Prostate gland (tissue), 2 donors: ENCODE measurements around the gene NKD2.

Experiments used
- POLR2A ChIP-seq: fragments of 450-650 bp; IDR thresholded peaks from one replicate; pipeline ENCODE4 v1.6.1; 2016; ENCODE audit warnings: antibody characterized with exemption, mild to moderate bottlenecking
- POLR2AphosphoS5 ChIP-seq: sonication (generic); formaldehyde crosslinking; IDR thresholded peaks from one replicate; pipeline ENCODE4 v1.6.1; 2017; ENCODE audit warnings: antibody characterized with exemption
- TF ChIP-seq, protein P1 (sequence below), 4 experiments: fragments of 200-600 bp in 2 of 4; fragments of 450-650 bp in 2 of 4; sonication (generic) in 2 of 4; IDR thresholded peaks; 1 replicate in 3 of 4; 2 replicates in 1 of 4; pipeline ENCODE4 v1.5.1; 2016 to 2019; ENCODE audit warnings: antibody characterized with exemption in 4 of 4, mild to moderate bottlenecking in 2 of 4, moderate library complexity in 2 of 4

DNA sequence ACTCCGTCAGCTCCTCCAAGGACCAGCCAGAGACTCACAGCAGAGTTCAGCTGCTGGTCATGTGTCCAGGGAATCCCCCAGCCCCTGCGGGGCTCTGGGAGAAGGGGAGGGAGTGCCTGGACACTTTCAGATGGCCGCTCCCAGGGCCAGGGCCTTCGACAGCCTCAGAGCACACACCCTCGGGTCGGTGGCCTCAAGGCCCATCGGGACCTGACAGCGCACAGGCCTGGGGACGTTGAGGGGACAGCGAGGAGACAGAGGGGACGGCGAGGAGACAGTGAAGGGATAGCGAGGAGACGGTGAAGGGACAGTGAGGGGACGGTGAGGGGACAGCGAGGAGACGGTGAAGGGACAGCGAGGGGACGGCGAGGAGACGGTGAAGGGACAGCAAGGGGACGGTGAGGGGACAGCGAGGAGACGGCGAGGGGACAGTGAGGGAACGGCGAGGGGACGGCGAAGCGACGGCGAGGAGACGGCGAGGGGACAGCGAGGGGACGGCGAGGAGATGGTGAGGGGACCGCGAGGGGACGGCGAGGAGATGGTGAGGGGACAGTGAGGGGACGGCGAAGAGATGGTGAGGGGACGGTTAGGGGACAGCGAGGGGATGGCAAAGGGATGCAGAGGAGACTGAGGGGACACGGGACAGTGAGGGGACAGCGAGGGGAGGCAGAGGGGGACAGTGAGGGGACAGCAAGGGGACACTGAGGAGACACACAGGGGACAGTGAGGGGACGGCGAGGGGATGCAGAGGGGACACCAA lies 56.0 kb downstream of the NKD2 start:
- TF ChIP-seq POLR2AphosphoS5 (no peak), POLR2A (no peak)
- TF ChIP-seq, protein P1, sequence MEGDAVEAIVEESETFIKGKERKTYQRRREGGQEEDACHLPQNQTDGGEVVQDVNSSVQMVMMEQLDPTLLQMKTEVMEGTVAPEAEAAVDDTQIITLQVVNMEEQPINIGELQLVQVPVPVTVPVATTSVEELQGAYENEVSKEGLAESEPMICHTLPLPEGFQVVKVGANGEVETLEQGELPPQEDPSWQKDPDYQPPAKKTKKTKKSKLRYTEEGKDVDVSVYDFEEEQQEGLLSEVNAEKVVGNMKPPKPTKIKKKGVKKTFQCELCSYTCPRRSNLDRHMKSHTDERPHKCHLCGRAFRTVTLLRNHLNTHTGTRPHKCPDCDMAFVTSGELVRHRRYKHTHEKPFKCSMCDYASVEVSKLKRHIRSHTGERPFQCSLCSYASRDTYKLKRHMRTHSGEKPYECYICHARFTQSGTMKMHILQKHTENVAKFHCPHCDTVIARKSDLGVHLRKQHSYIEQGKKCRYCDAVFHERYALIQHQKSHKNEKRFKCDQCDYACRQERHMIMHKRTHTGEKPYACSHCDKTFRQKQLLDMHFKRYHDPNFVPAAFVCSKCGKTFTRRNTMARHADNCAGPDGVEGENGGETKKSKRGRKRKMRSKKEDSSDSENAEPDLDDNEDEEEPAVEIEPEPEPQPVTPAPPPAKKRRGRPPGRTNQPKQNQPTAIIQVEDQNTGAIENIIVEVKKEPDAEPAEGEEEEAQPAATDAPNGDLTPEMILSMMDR (IDR thresholded peaks at IDR 0.05) = no peak
